Stimulated activated CD4-positive, alpha-beta T cell treated with anti-CD3 and anti-CD28 coated beads, Interleukin-15, amount 100 ng/mL, for 24 hours (primary cell): Measurements from ENCODE around the gene SNAI3.
"Not testable (repeated sequence)": the region's sequence is repeated elsewhere in the genome, so short reads cannot be mapped to it uniquely, and the experiment has no call there.

ENCODE experiments used
- DNase-seq: peaks from one replicate; pipeline ENCODE4 v3.0.0-alpha.2; 2020

SNAI3 gene

DNA sequence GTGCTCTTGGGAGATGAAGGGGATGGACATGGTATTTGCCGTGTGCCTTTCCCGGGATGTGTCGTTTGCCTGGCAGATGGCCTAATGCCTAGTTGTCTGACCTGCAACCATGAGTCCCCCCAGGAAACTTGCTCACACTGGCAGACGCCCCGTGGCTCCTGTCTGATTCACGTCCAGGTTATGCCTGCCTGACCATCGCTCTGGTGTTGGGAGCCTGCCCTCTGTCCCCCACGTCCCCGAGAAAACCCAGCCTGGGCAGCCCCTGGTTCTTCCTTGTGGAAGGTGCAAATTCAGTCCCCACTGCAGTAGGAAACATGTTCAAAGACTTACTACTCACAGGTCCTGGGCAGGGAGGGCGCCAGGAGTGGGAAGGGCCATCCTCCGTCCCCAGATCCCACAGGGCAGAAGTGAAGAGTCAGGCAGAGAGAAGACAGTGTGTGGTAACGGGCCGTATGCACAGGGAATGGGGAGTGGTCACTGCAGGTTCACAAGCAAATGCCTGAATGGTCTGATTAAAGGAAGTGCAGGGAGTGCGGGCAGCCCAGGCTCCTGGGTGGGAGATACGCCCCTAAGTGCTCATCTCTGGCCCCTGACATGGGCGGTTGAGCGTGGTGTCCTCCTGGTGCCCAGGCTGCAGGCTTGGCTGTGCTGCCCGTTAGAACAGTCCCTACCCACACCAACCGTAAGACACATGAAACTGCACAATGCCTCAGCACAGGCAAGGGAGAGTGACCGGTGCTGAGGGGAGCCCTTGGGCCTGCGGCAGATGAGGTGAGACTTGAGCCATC lies 4.2 kb upstream of the SNAI3 start:
- no peak for DNase-seq

DNA sequence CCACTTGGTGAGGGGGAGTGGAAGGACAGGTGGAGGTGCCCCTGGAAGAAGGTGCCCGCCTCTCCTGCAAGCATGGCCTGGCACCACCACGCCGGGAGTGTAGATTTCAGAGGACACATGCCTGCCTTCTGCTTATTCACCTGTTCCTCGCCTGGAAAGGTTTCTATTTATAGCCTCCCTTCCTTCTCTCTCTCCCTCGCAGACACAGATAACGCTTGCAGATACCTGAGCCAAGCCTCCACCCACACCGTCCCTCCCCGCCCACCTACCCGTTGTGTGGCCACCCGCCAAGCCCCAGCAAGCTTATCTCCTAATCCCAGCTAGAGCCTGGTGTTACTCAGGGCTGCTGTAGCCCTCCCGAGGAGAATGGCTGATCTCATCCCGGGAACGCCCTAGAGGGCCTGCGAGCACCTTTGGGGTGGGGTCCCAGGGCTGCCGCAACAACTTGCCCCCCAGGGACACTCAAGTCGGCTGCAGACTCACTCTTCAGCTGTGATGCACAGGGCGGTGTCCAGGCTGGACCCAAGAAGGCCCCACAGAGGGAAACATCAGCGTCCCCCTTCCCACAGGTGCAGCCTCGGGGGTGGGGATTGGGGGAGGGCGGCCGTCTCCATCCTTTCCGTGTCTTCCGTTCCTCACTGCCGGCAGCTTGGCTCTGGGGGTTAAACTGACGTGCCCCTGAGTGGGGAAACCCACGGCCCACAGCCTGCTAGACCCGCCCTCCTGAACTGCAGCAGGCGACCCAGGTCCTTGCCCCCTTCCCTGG lies 1.9 kb upstream of the SNAI3 start:
- no peak for DNase-seq

DNA sequence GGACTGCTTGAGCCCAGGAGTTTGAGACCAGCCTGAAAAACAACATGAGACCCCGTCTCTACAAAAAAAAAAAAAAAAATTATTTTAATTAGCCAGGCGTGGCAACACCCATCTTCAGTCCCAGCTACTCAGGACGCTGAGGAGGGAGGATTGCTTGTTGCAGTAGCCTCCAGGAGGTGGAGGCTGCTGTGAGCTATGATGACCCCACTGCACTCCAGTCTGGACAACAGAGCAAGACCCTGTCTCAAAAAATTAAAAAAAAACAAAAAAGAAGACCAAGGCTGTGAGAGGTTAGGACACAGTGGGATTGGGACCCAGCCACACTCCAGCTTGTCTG lies 1.3 kb upstream of the SNAI3 start:
- no peak for DNase-seq

DNA sequence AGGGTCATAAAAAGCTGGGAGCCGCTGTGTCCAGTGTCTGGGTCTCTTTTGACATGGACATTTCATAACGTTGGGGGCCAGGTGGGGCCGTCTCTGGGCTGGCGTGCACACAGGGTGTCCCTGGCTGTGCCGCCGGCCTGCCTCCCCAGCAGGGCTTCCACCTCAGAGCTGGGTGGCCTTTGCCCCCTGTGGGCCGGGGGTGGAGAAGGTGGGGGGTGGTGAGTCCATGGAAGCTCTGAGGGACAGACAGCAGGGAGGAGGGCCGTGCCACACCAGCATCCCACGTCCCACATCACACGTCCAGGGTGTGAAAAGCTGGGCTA lies 908 bp upstream of the SNAI3 start:
- DNase-seq: no peak

DNA sequence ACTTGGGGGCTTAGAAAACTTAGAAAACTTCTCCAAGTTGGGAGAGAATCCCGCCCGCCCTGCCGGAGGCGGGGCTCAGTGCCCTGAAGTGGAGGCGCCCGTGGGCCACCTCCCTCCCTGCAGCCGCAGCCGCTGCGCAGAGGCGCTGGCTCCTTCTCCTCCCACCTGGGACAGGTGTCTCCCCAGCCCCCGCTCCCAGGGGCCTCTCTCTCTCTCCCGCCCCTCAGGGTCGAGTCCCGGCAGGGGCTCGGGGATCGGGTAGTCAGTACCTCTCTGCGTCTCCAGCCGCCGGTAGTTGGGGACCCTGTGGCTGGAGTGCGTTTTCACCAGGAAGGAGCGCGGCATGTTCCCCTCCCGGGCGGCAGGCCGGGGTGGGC lies 257 bp downstream of the SNAI3 start:
- peak; percentile 61 for DNase-seq

DNA sequence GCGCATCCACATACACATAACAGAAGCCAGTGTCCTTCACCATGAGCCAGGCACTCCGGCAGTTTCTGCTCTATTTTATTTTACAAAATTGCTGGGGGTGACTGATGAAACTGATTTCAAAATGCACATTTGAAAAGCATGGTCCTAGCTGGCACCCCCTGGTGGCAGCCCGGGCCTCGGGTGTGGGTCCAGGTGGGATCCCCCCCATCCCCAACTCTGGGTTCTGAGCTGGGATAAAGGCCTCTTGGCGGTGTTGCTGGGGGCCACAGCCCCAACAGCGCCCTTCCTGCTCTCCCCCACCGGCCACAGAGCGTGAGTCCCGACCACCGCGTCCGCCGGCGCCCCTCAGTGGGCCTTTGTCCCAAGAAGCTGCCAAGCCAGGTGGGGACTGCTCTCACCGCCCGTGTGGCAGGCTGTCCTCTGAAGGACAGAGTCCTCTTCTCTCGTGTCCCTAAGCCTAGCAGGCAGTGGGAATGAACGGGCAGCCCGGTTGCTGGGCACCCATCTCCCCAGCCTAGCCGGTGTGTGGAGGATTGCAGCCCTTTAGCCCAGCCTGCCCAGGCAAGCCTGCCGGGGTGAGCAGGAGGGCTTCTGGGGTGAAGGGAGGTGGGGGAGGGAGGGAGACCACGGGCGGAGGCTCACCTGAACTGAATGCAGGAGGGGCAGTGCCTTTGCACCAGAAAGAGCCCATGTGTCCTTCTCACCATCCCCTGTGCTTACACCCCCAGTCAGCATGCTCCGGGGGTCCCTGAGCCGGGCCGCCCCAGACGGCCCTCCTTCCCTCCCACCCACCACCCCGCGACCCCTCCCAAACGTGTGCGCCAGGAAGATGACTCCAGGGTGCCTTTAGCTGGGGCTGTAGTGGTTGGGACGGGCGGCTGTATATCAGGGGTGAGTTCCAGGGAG lies 898 bp downstream of the SNAI3 start:
- DNase-seq: peak; percentile 79

DNA sequence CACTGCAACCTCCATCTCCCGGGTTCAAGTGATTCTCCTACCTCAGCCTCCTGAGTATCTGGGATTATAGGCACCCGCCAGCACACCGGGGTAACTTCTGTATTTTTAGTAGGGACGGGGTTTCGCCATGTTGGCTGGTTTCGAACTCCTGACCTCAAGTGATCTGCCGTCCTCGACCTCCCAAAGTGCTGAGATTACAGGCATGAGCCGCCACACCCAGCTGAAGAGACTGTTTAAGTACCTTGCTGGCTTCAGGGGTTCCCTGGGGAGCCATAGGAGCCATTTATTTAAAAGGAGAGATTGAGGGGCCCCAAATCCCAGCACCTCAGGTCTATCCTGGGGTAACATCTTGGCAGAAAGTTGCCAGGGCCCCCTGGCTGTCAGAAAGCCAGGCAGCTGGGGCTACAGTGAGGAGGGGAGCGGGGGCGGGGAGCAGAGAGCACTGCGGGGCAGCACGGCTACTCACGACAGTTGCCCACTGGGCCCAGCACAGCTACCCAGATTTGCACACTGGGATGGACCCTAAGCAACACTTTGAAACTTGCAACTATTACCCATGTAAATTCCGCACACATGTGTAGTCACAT lies 1.6 kb downstream of the SNAI3 start:
- DNase-seq: no peak

DNA sequence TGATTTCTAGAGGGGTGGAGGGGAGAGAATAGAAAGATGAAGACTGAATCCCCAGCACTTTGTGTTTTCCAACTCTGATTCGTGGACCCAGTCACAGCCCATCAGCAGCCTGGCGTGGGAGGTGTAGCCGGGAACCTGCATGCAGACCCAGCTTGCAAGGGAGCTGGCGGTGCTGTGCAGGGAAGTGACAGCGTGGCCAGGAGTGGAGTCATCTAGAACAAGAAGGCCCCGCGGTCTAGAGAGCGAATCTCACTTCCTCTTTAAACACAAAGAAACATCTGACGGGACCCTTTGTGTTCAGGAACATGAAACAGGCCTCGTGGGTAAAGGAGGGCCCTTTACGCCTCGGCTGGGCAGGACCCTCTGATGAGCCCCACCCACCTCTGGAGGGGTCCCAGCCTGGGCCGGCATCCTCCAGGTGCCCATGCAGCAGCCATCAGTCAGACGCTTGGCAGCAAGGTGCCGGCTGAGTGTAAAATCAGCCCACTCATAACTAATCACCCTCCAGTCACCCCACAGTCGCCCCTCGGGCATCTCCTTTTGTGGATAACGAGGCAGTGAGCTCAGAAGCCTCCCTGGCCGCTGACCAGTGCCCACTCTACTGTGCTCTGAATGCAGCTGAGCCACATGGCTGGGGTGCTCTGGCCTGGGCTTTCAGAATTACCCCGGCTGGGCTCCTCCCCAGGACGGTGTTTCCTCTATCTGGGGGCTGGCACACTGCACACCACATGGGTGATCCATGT lies 4.4 kb downstream of the SNAI3 start:
- DNase-seq: peak; percentile 84

DNA sequence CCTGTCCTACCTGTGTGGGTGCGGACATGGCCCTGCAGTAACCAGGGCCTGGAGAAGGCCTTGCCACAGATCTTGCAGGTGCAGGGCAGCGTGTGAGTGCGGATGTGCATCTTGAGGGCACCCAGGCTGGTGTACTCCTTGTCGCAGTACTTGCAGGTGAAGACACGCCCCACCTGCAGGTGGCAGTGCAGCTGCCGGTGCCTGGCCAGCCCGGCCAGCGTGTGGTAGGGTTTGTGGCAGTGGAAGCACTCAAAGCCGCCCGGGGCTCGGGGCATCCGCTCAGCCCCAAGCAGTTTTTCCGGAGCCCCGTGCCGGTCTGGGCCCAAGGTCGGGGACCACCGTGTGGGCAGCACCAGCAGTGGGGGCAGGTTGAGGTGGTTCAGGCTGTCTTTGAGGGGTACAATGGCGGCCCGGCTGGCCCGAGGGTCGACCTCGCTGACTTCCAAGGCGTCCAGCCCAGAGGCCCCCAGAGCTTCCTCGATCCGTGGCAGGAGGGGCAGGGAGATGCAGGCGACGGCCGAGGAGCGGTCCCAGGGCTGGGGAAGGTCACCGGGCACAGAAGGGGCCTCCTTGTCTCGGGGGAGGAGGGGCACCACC lies 5.1 kb downstream of the SNAI3 start:
- DNase-seq: peak; percentile 66

DNA sequence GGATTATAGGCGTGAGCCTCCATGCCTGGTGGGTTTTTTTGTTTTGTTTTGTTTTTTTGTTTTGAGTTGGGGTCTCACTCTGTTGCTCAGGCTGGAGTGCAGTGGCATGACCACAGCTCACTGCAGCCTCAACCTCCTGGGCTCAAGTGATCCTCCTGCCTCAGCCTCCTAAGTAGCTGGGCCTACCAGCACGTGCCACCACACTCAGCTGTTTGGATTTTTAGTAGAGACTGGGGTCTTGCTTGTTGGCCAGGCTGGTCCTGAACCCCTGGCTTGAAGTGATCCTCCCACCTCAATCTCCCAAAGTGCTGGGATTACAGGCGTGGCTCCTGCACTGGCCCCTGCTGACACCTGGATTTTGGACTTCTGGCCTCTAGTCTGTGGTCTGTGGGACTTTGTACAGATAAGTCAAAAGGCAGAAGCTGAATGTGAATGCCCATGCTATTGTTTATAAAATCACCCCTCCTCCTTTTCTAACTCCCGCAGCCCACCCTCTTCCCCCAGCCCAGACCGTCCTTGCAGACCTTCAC lies 5.7 kb downstream of the SNAI3 start:
- DNase-seq: no peak

DNA sequence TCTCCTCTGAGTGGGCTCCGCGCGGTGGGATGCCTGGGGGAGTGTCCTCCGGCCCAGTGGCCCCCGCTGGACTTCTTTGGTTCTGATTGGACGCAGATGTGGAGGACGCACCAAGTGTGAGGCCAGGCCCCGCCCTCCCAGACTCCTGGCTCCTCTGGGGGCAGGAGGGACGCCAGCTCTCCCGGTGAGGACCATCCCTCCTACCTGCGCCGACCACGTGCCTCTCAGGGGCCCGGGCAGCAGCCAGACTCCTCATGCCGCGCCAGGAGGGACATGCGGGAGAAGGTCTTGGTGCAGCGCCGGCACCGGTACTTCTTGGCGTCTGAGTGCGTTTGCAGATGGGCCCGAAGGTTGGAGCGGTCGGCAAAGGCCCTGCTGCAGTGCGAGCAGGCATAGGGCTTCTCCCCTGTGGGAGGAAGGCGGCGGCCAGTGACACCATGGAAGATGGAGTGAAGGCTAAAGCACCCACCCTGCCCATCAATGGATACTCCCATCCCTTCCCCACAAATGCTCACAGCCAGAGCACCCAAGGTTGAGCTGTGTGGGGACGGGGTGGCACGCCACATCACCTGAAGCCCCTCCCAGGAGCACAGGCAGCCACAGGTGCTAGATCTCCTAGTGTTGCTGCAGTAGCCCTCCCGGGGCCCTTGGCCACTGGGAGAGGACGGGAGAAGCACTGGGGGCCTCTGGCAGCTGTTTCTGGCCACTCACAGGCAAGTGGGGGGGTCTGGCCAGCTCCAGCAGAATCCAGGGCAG lies 7.9 kb downstream of the SNAI3 start:
- DNase-seq: no peak

DNA sequence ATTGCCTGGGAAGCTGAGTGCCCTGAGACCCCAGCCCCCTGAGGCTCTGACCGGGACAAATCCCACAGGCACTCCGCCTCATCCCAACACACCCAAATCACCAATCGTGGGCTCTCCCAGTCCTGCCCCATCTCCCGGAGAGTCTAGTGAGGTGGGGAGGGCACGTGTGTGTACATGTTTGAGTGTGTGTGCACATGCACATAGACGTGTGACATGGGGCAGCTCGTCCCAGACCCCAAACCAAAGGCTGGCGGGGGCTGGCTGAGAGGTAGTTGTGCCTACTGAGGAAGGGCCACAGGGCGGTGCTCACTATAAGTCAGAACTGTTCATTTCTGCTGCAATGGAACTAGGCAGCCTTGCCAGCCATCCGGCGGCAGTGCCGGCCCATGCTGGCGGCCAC lies 8.6 kb downstream of the SNAI3 start:
- no peak for DNase-seq

DNA sequence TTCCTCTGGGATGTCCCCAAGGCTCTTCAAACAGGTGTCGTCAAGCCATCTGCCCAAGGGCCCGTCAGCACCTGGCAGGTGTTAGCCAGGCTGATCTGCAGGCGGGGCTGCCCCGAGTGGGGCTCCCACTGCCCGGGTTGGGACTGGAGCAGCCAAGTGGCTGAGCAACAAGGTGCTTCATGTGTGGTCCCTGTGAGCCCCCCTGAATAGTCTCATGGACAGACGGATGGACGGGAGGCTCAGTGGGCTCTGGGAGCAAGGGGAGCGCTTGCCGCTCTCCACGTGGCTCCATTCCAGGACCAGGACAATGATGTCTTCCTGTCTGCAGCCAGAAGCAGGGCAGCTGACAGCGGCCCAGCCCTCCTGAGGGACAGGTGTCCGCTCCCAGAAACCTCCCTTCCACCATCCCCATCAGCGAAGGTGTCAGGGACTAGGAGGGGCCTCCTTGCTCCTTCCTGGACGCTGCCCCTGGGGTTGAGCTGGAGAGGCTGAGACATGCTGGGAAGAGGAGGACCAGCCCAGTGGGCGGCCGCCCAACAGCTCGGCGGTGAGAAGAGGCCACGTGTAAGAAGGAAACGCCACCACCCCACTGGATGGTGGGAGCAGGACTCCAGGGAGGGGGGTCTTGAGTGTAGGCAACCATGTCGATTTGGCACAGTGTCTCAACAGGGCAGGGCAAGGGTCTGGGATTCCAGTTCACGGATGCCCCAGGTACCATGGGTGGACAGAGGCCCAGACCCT lies 9.6 kb downstream of the SNAI3 start:
- DNase-seq: no peak

DNA sequence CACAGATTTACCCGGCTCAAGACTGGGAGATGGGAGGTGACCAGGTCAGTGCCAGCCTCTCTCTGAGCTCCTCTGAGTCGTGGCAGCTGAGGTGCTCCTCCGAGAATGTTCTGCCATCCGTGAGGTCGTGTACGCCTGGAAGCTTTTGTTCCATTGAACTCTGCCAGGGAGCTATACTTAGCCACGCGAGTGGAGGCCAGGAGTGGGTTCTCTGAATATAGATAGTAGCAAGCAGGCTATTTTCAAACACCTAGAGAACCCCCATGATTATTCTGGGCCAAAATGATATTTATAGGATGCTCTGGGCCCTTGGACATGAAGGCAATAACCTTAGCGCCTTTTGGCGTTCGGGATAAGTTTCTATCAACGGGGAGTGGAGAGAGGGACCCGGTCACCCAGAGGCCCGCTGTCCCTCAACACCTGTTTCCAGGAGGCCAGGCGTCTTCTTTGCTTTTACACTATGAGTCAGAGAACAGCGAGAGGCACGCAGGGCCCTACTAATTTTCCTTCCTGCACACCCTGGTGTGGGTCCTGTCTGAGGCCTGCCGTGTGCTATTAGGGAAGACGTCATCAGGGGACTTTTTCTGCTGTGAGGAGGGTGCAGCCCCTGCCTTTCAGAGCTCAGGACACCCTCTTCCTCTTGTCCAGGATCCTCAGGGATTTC lies 12.5 kb downstream of the SNAI3 start:
- DNase-seq: no peak

DNA sequence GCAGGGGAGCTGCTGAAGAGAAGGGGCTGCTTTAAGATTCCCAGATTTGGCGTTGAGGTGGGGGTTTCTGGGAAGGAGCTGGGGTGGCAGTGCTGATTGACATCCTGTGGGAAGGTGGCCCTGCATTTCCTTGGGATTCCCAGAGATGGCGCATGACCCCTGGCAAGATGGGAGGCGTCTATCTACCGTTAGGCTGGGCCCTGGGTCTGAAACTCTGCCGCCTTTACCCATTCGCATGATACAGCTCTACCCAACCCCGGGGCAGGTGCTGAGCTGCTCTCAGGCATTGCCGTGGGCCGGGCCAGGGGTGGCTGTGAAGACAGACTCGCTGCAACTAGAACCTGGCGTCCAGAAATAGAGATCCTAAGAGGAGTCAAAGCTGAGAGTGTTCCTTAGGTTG lies 13.5 kb downstream of the SNAI3 start:
- DNase-seq: no peak

DNA sequence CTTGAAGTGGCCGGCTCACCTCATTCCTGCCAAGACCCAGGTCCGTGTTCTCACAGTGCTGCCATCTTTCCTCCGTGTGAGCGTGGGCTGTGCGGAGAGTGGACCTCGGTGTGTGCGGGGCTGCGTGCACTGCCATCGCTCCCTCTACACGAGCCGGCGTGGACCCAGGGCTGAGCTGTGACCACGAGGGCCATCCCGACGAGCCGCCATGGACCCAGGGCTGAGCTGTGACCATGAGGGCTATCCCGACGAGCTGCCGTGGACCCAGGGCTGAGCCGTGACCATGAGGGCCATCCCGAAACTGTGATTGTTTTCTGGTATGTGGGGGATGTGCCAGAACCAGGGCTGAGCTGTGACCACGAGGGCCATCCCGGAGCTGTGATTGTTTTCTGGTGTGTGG lies 14.5 kb downstream of the SNAI3 start:
- DNase-seq: no peak

DNA sequence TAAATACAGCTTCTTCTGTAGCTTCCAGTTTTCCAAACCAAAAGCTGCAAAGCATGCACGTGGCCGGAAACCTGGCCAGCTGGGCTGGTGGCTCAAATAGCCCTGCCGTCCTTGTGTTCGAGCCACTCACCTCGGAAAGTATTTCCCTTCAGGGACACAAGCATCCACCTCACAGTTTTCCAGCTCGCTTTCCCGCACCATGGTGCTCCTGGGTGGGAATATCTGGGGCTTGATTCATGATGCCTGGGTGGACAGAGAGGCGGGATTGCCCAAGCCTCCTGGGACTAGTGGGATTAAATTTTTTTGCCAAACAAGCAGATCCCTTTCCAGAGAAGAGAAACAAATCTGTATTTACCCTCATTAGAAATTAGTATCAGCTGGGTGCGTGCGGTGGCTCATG lies 16.3 kb downstream of the SNAI3 start:
- no peak for DNase-seq

DNA sequence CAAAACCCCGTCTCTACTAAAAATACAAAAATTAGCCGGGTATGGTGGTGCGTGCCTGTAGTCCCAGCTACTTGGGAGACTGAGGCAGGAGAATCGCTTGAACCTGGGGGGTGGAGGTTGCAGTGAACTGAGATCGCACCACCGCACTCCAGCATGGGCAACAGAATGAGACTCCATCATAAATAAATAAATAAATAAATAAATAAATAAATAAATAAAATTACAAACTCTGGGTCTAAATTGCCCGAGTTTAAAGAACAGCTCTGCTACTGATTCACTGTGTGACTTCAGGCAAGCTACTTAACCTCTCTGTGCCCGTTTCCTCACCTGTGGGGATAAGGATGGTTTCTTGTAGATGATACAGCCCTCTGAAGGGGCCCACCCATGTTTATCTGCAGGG lies 16.8 kb downstream of the SNAI3 start:
- DNase-seq: not testable (repeated sequence)

DNA sequence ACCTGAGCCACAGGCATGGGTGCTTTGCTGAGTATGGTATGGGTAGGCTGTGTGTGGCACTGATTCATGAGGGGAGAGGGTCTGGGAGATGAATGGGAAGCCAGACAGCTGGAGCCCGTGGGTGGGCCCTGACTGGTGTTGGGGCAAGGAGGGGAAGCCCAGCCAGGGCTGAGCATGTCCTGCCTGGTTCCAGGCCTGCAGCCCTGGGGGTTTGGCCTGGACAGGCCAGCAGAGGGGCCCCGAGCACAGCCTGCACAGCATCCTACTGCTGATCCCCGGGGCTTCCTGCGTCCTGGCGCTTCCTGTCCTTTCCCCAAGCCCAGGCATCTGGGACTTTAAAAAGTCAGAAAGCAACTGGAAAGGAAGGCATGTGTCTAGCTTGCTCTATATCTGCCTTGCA lies 18.8 kb downstream of the SNAI3 start:
- DNase-seq: no peak

DNA sequence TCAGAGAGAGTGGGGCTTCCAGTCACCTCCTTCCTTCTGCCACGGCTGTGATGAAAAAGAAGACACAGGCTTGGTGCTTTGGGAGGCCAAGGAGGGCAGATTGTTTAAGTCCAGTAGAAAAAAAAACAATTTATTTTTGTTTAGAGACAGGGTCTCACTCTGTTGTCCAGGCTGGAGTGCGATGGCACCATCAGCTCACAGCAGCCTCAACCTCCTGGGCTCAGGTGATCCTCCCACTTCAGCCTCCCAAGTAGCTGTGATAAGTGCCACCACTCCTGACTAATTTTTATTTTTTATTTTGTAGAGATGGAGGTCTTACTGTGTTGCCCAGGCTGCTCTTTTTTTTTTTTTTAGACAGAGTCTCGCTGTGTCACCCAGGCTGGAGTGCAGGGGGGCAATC lies 20.7 kb downstream of the SNAI3 start:
- no peak for DNase-seq
